WTC11 (cell line): ENCODE data around the gene TTC7B.
"Not testable (repeated sequence)": the region's sequence is repeated elsewhere in the genome, so short reads cannot be mapped to it uniquely, and the experiment has no call there.

ENCODE experiments used
- ELF4 ChIP-seq: sonication (generic); formaldehyde crosslinking; IDR thresholded peaks from 2 replicates; pipeline ENCODE4 v1.8.1; 2022; ENCODE audit warnings: low read depth, mild to moderate bottlenecking, moderate library complexity, missing genetic modification reagents
- ESRRA ChIP-seq: sonication (generic); formaldehyde crosslinking; IDR thresholded peaks from 2 replicates; pipeline ENCODE4 v1.8.1; 2022; ENCODE audit warnings: mild to moderate bottlenecking, missing genetic modification reagents, borderline replicate concordance
- NR3C1 ChIP-seq: sonication (generic); formaldehyde crosslinking; conservative IDR thresholded peaks from 2 replicates; pipeline ENCODE4 v1.8.1; 2023; ENCODE audit warnings: low read depth, mild to moderate bottlenecking, missing genetic modification reagents
- TCF7 ChIP-seq: sonication (generic); formaldehyde crosslinking; IDR thresholded peaks from 2 replicates; pipeline ENCODE4 v1.8.0; 2022; ENCODE audit warnings: mild to moderate bottlenecking, low read depth, missing genetic modification reagents, moderate library complexity
- TP53 ChIP-seq: sonication (generic); formaldehyde crosslinking; IDR thresholded peaks from 2 replicates; pipeline ENCODE4 v1.8.1; 2023; ENCODE audit warnings: mild to moderate bottlenecking, missing genetic modification reagents
- ZNF317 ChIP-seq: sonication (generic); formaldehyde crosslinking; IDR thresholded peaks from 2 replicates; pipeline ENCODE4 v1.8.1; 2023; ENCODE audit warnings: low read depth, mild to moderate bottlenecking, moderate library complexity, missing genetic modification reagents, borderline replicate concordance
- TF ChIP-seq, protein P1 (sequence below): fragments of 200-600 bp; IDR thresholded peaks from 2 replicates; pipeline ENCODE4 v1.8.0; 2022; ENCODE audit warnings: antibody characterized with exemption
- TF ChIP-seq, protein P2 (sequence below): sonication (generic); formaldehyde crosslinking; IDR thresholded peaks from 2 replicates; pipeline ENCODE4 v1.8.0; 2022; ENCODE audit warnings: mild to moderate bottlenecking, missing genetic modification reagents
- TF ChIP-seq, protein P3 (sequence below): sonication (generic); formaldehyde crosslinking; conservative IDR thresholded peaks from 2 replicates; pipeline ENCODE4 v1.8.1; 2022; ENCODE audit warnings: mild to moderate bottlenecking, missing genetic modification reagents
- TF ChIP-seq, protein P4 (sequence below): sonication (generic); formaldehyde crosslinking; IDR thresholded peaks from 2 replicates; pipeline ENCODE4 v1.8.1; 2022; ENCODE audit warnings: missing genetic modification reagents, borderline replicate concordance
- TF ChIP-seq, protein P5 (sequence below): sonication (generic); formaldehyde crosslinking; IDR thresholded peaks from 2 replicates; pipeline ENCODE4 v1.8.1; 2022; ENCODE audit warnings: mild to moderate bottlenecking, moderate library complexity, missing genetic modification reagents

DNA sequence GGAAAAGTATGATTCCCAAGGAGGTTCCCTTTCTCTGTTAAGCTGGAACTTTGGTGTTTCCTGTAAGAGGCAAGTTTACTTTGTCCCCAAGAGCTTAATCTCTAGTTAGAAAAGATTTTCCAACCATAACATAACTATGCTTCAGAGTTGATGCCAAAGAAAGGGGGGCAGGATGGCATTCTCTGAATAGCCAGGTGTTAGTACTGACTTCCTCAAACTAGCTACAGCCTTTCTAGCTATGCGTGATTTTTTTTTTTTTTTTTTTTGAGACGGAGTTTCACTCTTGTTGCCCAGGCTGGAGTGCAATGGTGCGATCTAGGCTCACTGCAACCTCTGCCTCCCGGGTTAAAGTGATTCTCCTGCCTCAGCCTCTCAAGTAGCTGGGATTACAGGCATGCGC lies 39.9 kb upstream of the TTC7B start:
- not testable (repeated sequence) for TF ChIP-seq NR3C1, TP53, TCF7, ELF4, ZNF317, ESRRA (CRISPR knock-in tag)
- TF ChIP-seq, protein P1, sequence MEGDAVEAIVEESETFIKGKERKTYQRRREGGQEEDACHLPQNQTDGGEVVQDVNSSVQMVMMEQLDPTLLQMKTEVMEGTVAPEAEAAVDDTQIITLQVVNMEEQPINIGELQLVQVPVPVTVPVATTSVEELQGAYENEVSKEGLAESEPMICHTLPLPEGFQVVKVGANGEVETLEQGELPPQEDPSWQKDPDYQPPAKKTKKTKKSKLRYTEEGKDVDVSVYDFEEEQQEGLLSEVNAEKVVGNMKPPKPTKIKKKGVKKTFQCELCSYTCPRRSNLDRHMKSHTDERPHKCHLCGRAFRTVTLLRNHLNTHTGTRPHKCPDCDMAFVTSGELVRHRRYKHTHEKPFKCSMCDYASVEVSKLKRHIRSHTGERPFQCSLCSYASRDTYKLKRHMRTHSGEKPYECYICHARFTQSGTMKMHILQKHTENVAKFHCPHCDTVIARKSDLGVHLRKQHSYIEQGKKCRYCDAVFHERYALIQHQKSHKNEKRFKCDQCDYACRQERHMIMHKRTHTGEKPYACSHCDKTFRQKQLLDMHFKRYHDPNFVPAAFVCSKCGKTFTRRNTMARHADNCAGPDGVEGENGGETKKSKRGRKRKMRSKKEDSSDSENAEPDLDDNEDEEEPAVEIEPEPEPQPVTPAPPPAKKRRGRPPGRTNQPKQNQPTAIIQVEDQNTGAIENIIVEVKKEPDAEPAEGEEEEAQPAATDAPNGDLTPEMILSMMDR: not testable (repeated sequence)
- TF ChIP-seq, protein P2, sequence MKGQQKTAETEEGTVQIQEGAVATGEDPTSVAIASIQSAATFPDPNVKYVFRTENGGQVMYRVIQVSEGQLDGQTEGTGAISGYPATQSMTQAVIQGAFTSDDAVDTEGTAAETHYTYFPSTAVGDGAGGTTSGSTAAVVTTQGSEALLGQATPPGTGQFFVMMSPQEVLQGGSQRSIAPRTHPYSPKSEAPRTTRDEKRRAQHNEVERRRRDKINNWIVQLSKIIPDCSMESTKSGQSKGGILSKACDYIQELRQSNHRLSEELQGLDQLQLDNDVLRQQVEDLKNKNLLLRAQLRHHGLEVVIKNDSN (CRISPR knock-in tag): not testable (repeated sequence)
- TF ChIP-seq, protein P3, sequence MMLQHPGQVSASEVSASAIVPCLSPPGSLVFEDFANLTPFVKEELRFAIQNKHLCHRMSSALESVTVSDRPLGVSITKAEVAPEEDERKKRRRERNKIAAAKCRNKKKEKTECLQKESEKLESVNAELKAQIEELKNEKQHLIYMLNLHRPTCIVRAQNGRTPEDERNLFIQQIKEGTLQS (CRISPR knock-in tag): not testable (repeated sequence)
- TF ChIP-seq, protein P4, sequence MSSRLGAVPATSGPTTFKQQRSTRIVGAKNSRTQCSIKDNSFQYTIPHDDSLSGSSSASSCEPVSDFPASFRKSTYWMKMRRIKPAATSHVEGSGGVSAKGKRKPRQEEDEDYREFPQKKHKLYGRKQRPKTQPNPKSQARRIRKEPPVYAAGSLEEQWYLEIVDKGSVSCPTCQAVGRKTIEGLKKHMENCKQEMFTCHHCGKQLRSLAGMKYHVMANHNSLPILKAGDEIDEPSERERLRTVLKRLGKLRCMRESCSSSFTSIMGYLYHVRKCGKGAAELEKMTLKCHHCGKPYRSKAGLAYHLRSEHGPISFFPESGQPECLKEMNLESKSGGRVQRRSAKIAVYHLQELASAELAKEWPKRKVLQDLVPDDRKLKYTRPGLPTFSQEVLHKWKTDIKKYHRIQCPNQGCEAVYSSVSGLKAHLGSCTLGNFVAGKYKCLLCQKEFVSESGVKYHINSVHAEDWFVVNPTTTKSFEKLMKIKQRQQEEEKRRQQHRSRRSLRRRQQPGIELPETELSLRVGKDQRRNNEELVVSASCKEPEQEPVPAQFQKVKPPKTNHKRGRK (CRISPR knock-in tag): not testable (repeated sequence)
- TF ChIP-seq, protein P5, sequence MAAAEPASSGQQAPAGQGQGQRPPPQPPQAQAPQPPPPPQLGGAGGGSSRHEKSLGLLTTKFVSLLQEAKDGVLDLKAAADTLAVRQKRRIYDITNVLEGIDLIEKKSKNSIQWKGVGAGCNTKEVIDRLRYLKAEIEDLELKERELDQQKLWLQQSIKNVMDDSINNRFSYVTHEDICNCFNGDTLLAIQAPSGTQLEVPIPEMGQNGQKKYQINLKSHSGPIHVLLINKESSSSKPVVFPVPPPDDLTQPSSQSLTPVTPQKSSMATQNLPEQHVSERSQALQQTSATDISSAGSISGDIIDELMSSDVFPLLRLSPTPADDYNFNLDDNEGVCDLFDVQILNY (CRISPR knock-in tag): not testable (repeated sequence)
